Measurements from ENCODE around the gene SH3RF3. TPM values are rescaled to one million over a fixed set of nuclear protein-coding genes. Genes with fewer than 3 reads are reported as not detected.
A peak's percentile ranks its signal among the peaks of the same experiment; 100 is the strongest.

SH3RF3 gene
- polyA plus RNA-seq, 1 donor (not counting 4 experiments of a cell fraction or from before 2014, with no cell fraction given), result 0.08 TPM

DNA sequence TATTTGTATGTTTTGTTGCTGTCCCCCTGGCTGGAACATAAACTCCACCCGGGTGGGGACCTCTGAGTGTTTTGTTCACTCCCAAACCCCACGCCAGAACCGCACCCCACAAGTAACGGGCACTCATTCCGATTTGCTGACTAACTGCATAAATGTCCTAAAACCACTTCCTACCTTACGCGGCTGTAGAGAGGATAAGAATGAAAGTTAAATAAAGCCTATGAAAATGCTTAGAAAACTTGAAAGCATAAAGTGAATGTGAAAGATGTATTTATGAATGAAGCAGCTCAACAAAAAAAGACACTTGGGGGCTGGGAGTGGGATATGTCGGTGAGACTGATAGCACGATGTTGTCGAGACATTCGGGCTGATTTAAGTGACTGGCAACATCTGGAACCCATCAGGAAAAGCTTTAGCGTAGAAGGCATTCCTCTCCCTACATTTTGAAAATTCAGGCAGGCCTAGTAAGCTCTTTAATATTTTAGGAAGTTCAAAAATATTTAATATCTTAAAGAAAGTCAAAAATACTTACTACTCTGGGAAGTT lies 206.7 kb downstream of the SH3RF3 start:
- no peak for TF ChIP-seq EZH2 (IDR thresholded peaks at IDR 0.05; ENCODE audit: low read length)
- TF ChIP-seq, protein P1, sequence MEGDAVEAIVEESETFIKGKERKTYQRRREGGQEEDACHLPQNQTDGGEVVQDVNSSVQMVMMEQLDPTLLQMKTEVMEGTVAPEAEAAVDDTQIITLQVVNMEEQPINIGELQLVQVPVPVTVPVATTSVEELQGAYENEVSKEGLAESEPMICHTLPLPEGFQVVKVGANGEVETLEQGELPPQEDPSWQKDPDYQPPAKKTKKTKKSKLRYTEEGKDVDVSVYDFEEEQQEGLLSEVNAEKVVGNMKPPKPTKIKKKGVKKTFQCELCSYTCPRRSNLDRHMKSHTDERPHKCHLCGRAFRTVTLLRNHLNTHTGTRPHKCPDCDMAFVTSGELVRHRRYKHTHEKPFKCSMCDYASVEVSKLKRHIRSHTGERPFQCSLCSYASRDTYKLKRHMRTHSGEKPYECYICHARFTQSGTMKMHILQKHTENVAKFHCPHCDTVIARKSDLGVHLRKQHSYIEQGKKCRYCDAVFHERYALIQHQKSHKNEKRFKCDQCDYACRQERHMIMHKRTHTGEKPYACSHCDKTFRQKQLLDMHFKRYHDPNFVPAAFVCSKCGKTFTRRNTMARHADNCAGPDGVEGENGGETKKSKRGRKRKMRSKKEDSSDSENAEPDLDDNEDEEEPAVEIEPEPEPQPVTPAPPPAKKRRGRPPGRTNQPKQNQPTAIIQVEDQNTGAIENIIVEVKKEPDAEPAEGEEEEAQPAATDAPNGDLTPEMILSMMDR (optimal IDR thresholded peaks at IDR 0.05 in 1 of 3, IDR thresholded peaks at IDR 0.05 in 1 of 3, conservative IDR thresholded peaks at IDR 0.05 in 1 of 3; ENCODE audit: extremely low read depth in 1 of 3, insufficient read depth in 2 of 3, low read length in 3 of 3), result no peak
- H4K20me1 ChIP-seq (ENCODE audit: control insufficient read depth, extremely low read depth, insufficient read depth, low read length), result no peaks in the 10 kb centered on the region
- no peaks in the 10 kb centered on the region for H3K79me2 ChIP-seq (ENCODE audit: control insufficient read depth, insufficient read depth, low read length)
- no peaks in the 10 kb centered on the region for H3K27me3 ChIP-seq (ENCODE audit: control insufficient read depth, extremely low read depth, insufficient read depth, low read length)
- DNase-seq (ENCODE audit: low read depth, low spot score), result no peak
- H3K9me3 ChIP-seq (ENCODE audit: control insufficient read depth, low read depth, low read length), result no peaks in the 10 kb centered on the region
- H2AFZ ChIP-seq (ENCODE audit: control insufficient read depth, low read length), result peak overlapping the region; percentile 12
- peaks cover 3% of the 10 kb centered on the region for H3K9me1 ChIP-seq (ENCODE audit: control insufficient read depth, extremely low read depth, insufficient read depth, low read length)
- FAIRE-seq, result no peak
- no peaks in the 10 kb centered on the region for H3K36me3 ChIP-seq (ENCODE audit: control insufficient read depth in 2 of 2, extremely low read depth in 1 of 2, insufficient read depth in 2 of 2, low read length in 2 of 2)
- dilution Hi-C loops (cut with MboI; ENCODE audit: extremely low pct_ligation_motif_present, low sequenced_read_pairs), result no loop called here
- no peak overlapping the region for H3K27ac ChIP-seq (ENCODE audit: control insufficient read depth, insufficient read depth, low read length)
- H3K4me3 ChIP-seq (ENCODE audit: control insufficient read depth in 2 of 3, extremely low read depth in 1 of 3, insufficient read depth in 2 of 3, low read depth in 1 of 3, low read length in 3 of 3), result no peak overlapping the region
- peak overlapping the region; percentile 66 for H3K4me2 ChIP-seq (ENCODE audit: control insufficient read depth, extremely low read depth, insufficient read depth, low read depth, low read length)
- no peak overlapping the region for H3K9ac ChIP-seq (ENCODE audit: control insufficient read depth, extremely low read depth, insufficient read depth, low read length)
- H3K4me1 ChIP-seq (ENCODE audit: control insufficient read depth, extremely low read depth, insufficient read depth, low read length), result peaks cover 35% of the 10 kb centered on the region

DNA sequence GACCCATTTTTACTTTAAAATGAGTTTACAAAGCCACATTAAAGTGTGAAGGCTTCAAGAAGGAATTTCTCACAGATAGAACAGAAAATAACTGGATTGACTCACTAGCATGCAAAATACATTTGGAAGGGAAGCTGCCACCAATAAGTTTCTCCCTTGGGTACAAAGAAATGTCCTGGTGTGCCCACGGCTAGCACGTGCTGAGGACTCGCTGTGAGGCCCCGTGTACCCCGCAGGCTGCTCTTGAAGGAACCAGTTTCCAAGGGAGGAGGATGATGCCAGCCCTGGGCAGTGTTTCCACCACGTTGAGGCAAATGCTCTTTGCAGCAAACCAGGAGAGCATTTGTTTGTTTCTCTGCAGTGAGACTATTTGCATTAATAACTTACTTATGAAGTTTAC lies 207.3 kb downstream of the SH3RF3 start:
- Histone ChIP-seq H4K20me1 (ENCODE audit: control insufficient read depth, extremely low read depth, insufficient read depth, low read length) (no peaks in the 10 kb centered on the region), H3K9me3 (ENCODE audit: control insufficient read depth, low read depth, low read length) (no peaks in the 10 kb centered on the region), H3K4me3 (ENCODE audit: control insufficient read depth in 2 of 3, extremely low read depth in 1 of 3, insufficient read depth in 2 of 3, low read depth in 1 of 3, low read length in 3 of 3) (no peak overlapping the region), H3K4me2 (ENCODE audit: control insufficient read depth, extremely low read depth, insufficient read depth, low read depth, low read length) (no peak overlapping the region), H2AFZ (ENCODE audit: control insufficient read depth, low read length) (no peak overlapping the region), H3K79me2 (ENCODE audit: control insufficient read depth, insufficient read depth, low read length) (no peaks in the 10 kb centered on the region), H3K27ac (ENCODE audit: control insufficient read depth, insufficient read depth, low read length) (no peak overlapping the region), H3K27me3 (ENCODE audit: control insufficient read depth, extremely low read depth, insufficient read depth, low read length) (no peaks in the 10 kb centered on the region), H3K36me3 (ENCODE audit: control insufficient read depth in 2 of 2, extremely low read depth in 1 of 2, insufficient read depth in 2 of 2, low read length in 2 of 2) (no peaks in the 10 kb centered on the region), H3K9me1 (ENCODE audit: control insufficient read depth, extremely low read depth, insufficient read depth, low read length) (peaks cover 3% of the 10 kb centered on the region), H3K4me1 (ENCODE audit: control insufficient read depth, extremely low read depth, insufficient read depth, low read length) (peaks cover 40% of the 10 kb centered on the region), H3K9ac (ENCODE audit: control insufficient read depth, extremely low read depth, insufficient read depth, low read length) (no peak overlapping the region)
- FAIRE-seq (no peak), DNase-seq (ENCODE audit: low read depth, low spot score) (no peak)
- dilution Hi-C loops (cut with MboI; ENCODE audit: extremely low pct_ligation_motif_present, low sequenced_read_pairs), result no loop called here
- TF ChIP-seq, protein P1 (optimal IDR thresholded peaks at IDR 0.05 in 1 of 3, IDR thresholded peaks at IDR 0.05 in 1 of 3, conservative IDR thresholded peaks at IDR 0.05 in 1 of 3; ENCODE audit: extremely low read depth in 1 of 3, insufficient read depth in 2 of 3, low read length in 3 of 3), result no peak
- no peak for TF ChIP-seq EZH2 (IDR thresholded peaks at IDR 0.05; ENCODE audit: low read length)

Data from keratinocyte (primary cell).